IPS DF 6.9 (cell line): ENCODE data around the gene RASL10A.

Experiments used
- DNase-seq: peaks from one replicate; pipeline ENCODE4 v3.0.0-alpha.2; 2013; ENCODE audit warnings: low read depth, low spot score
- H3K27ac ChIP-seq: one replicate; pipeline ENCODE4 v1.5.1; 2013; ENCODE audit warnings: low read length, control low read depth
- H3K27me3 ChIP-seq: 2 replicates; pipeline ENCODE4 v1.6.1; 2013; ENCODE audit warnings: mild to moderate bottlenecking, low read length; ENCODE audit not compliant: control insufficient read depth, insufficient read depth
- H3K36me3 ChIP-seq: 2 replicates; pipeline ENCODE4 v1.6.1; 2013; ENCODE audit warnings: low read length; ENCODE audit not compliant: control insufficient read depth, insufficient read depth
- H3K4me1 ChIP-seq: 2 replicates; pipeline ENCODE4 v1.6.1; 2013; ENCODE audit warnings: low read length; ENCODE audit not compliant: control insufficient read depth, insufficient read depth
- H3K4me3 ChIP-seq: 2 replicates; pipeline ENCODE4 v1.5.1; 2013; ENCODE audit warnings: mild to moderate bottlenecking, low read length
- H3K9me3 ChIP-seq: 2 replicates; pipeline ENCODE4 v1.6.1; 2013; ENCODE audit warnings: low read length, inconsistent platforms; ENCODE audit not compliant: control insufficient read depth, insufficient read depth
- WGBS: extraction: QIAGEN DNeasy Blood & Tissue Kit; methylation state at CpG from one replicate; pipeline ENCODE4 v1.1.7; 2013; ENCODE audit warnings: mixed read lengths, missing lambda C conversion rate; ENCODE audit not compliant: insufficient read length, insufficient coverage; 5-methylcytosine and 5-hydroxymethylcytosine counted together

RASL10A gene

GRCh38 chr22:29331213-29331612, 15.7 kb upstream of the RASL10A start:
- Histone ChIP-seq H3K4me3 (no peak overlapping the region), H3K9me3 (no peaks in the 10 kb centered on the region), H3K27me3 (no peaks in the 10 kb centered on the region), H3K27ac (no peak overlapping the region), H3K4me1 (no peaks in the 10 kb centered on the region), H3K36me3 (peaks cover 21% of the 10 kb centered on the region)
- no CpG with 5 or more reads among the region's 8 CpGs for WGBS
- DNase-seq = no peak

GRCh38 chr22:29330753-29331152, 15.3 kb upstream of the RASL10A start:
- Histone ChIP-seq H3K27ac (no peak overlapping the region), H3K27me3 (no peaks in the 10 kb centered on the region), H3K4me3 (no peak overlapping the region), H3K36me3 (peaks cover 18% of the 10 kb centered on the region), H3K4me1 (no peaks in the 10 kb centered on the region), H3K9me3 (no peaks in the 10 kb centered on the region)
- WGBS = no CpG with 5 or more reads among the region's 9 CpGs
- DNase-seq = no peak

- DNase-seq = no peak
- Histone ChIP-seq H3K36me3 (peaks cover 14% of the 10 kb centered on the region), H3K4me3 (no peak overlapping the region), H3K4me1 (no peaks in the 10 kb centered on the region), H3K9me3 (no peaks in the 10 kb centered on the region), H3K27ac (no peak overlapping the region), H3K27me3 (no peaks in the 10 kb centered on the region)
- no CpG with 5 or more reads among the region's 19 CpGs for WGBS
Observed at GRCh38 chr22:29330291-29330690, 14.8 kb upstream of the RASL10A start.

GRCh38 chr22:29329581-29329980, 14.1 kb upstream of the RASL10A start:
- Histone ChIP-seq H3K9me3 (no peaks in the 10 kb centered on the region), H3K4me1 (no peaks in the 10 kb centered on the region), H3K4me3 (no peak overlapping the region), H3K27me3 (no peaks in the 10 kb centered on the region), H3K36me3 (peaks cover 14% of the 10 kb centered on the region), H3K27ac (no peak overlapping the region)
- DNase-seq = no peak
- WGBS = no CpG with 5 or more reads among the region's 11 CpGs

GRCh38 chr22:29328566-29329500, 13.3 kb upstream of the RASL10A start:
- Histone ChIP-seq H3K27me3 (no peaks in the 10 kb centered on the region), H3K9me3 (no peaks in the 10 kb centered on the region), H3K4me3 (no peak overlapping the region), H3K27ac (no peak overlapping the region), H3K4me1 (no peaks in the 10 kb centered on the region), H3K36me3 (peaks cover 14% of the 10 kb centered on the region)
- WGBS = no CpG with 5 or more reads among the region's 34 CpGs
- DNase-seq = no peak

GRCh38 chr22:29328055-29328454, 12.6 kb upstream of the RASL10A start:
- no peaks in the 10 kb centered on the region for H3K4me1 ChIP-seq

GRCh38 chr22:29327089-29327764, 11.7 kb upstream of the RASL10A start:
- Histone ChIP-seq H3K4me1 (no peaks in the 10 kb centered on the region), H3K36me3 (peaks cover 14% of the 10 kb centered on the region), H3K27me3 (no peaks in the 10 kb centered on the region), H3K9me3 (no peaks in the 10 kb centered on the region), H3K27ac (no peak overlapping the region), H3K4me3 (no peak overlapping the region)
- no CpG with 5 or more reads among the region's 15 CpGs for WGBS
- no peak for DNase-seq

More at GRCh38 chr22:29328055-29328454, 12.6 kb upstream of the RASL10A start:
- no CpG with 5 or more reads among the region's 5 CpGs for WGBS
- no peak for DNase-seq
- H3K9me3 ChIP-seq = no peaks in the 10 kb centered on the region
- H3K36me3 ChIP-seq = peaks cover 14% of the 10 kb centered on the region
- H3K4me3 ChIP-seq = no peak overlapping the region
- H3K27ac ChIP-seq = no peak overlapping the region
- no peaks in the 10 kb centered on the region for H3K27me3 ChIP-seq

- DNase-seq = no peak
- peaks cover 14% of the 10 kb centered on the region for H3K36me3 ChIP-seq
- H3K27ac ChIP-seq = no peak overlapping the region
- no peaks in the 10 kb centered on the region for H3K4me1 ChIP-seq
- WGBS = no CpG with 5 or more reads among the region's 10 CpGs
- no peak overlapping the region for H3K4me3 ChIP-seq
- no peaks in the 10 kb centered on the region for H3K27me3 ChIP-seq
- H3K9me3 ChIP-seq = no peaks in the 10 kb centered on the region
Observed at GRCh38 chr22:29326481-29326880, 11.0 kb upstream of the RASL10A start.

GRCh38 chr22:29325785-29326315, 10.4 kb upstream of the RASL10A start:
- Histone ChIP-seq H3K36me3 (peaks cover 14% of the 10 kb centered on the region), H3K9me3 (no peaks in the 10 kb centered on the region), H3K4me3 (no peak overlapping the region), H3K27me3 (no peaks in the 10 kb centered on the region), H3K4me1 (no peaks in the 10 kb centered on the region), H3K27ac (no peak overlapping the region)
- WGBS = no CpG with 5 or more reads among the region's 9 CpGs
- no peak for DNase-seq

GRCh38 chr22:29325356-29325755, 9.9 kb upstream of the RASL10A start:
- Histone ChIP-seq H3K4me1 (no peaks in the 10 kb centered on the region), H3K9me3 (no peaks in the 10 kb centered on the region), H3K27ac (no peak overlapping the region), H3K36me3 (peaks cover 14% of the 10 kb centered on the region), H3K4me3 (no peak overlapping the region), H3K27me3 (no peaks in the 10 kb centered on the region)
- DNase-seq = no peak
- WGBS = no CpG with 5 or more reads among the region's 8 CpGs
